ENCODE data around the gene FRMPD4. TPM values are rescaled to one million over a fixed set of nuclear protein-coding genes. Genes with fewer than 3 reads are reported as not detected.

The FRMPD4 gene
- total RNA-seq, 2 experiments from 2014 or later = not detected

DNA sequence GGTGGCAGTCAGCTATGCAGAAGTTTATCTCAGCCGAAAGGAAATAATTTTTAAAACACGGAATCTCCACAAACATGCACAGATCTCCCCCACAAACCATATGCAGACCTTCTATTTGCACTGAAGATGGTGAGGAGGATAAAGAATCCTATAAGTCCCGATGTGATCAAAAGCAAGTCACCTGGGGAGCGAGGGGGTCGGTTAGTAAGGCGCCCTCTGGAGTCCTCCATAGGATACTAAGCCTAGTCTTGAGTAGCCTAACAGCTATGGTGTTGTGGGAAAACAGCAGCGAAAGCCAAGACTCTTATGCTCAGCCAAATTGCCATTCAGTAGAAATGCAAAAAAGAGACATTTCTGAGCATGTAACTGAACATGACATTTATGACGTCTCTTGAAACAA, 210.9 kb downstream of the FRMPD4 start:
- ChIA-PET POLR2A (no interaction called here), CTCF (no interaction called here)
- no peaks in the 10 kb centered on the region for H3K9me3 Mint-ChIP-seq
- peaks cover 1% of the 10 kb centered on the region for H3K27me3 Mint-ChIP-seq
- no peak overlapping the region for H3K4me3 Mint-ChIP-seq
- ATAC-seq = no peak
- H3K4me1 Mint-ChIP-seq (ENCODE audit: low read depth) = no peaks in the 10 kb centered on the region
- H3K36me3 Mint-ChIP-seq (ENCODE audit: low read depth) = no peaks in the 10 kb centered on the region
- no peak for TF ChIP-seq CTCF (IDR thresholded peaks at IDR 0.05)
- intact Hi-C loops (cut with micrococcal nuclease) = no loop called here
- H3K27ac Mint-ChIP-seq = no peak overlapping the region
- DNase-seq = no peak

GRCh38 chrX:12352922-12353321, 214.6 kb downstream of the FRMPD4 start:
- DNase-seq = no peak
- ATAC-seq = no peak
- Mint-ChIP-seq H3K27me3 (peaks cover 1% of the 10 kb centered on the region), H3K36me3 (ENCODE audit: low read depth) (no peaks in the 10 kb centered on the region), H3K4me1 (ENCODE audit: low read depth) (no peaks in the 10 kb centered on the region), H3K27ac (no peak overlapping the region), H3K9me3 (no peaks in the 10 kb centered on the region), H3K4me3 (no peak overlapping the region)
- intact Hi-C loops (cut with micrococcal nuclease) = no loop called here
- POLR2A ChIA-PET = no interaction called here
- no peak for TF ChIP-seq CTCF (IDR thresholded peaks at IDR 0.05)
- CTCF ChIA-PET = no interaction called here

- no peak for DNase-seq
- ChIA-PET POLR2A (interaction anchor here (0.6 kb wide), 1 partner anchor 405 kb away, joined by 3 read pairs; no protein-coding TSS in a partner anchor), CTCF (no interaction called here)
- no peak overlapping the region for H3K27ac Mint-ChIP-seq
- intact Hi-C loops (cut with micrococcal nuclease) = no loop called here
- H3K27me3 Mint-ChIP-seq = peaks cover 2% of the 10 kb centered on the region
- no peak for TF ChIP-seq CTCF (IDR thresholded peaks at IDR 0.05)
- no peaks in the 10 kb centered on the region for H3K36me3 Mint-ChIP-seq (ENCODE audit: low read depth)
- ATAC-seq = no peak
- H3K4me1 Mint-ChIP-seq (ENCODE audit: low read depth) = no peaks in the 10 kb centered on the region
- H3K9me3 Mint-ChIP-seq = no peaks in the 10 kb centered on the region
- H3K4me3 Mint-ChIP-seq = no peak overlapping the region
Observed at GRCh38 chrX:12360383-12360782, 222.1 kb downstream of the FRMPD4 start.

DNA sequence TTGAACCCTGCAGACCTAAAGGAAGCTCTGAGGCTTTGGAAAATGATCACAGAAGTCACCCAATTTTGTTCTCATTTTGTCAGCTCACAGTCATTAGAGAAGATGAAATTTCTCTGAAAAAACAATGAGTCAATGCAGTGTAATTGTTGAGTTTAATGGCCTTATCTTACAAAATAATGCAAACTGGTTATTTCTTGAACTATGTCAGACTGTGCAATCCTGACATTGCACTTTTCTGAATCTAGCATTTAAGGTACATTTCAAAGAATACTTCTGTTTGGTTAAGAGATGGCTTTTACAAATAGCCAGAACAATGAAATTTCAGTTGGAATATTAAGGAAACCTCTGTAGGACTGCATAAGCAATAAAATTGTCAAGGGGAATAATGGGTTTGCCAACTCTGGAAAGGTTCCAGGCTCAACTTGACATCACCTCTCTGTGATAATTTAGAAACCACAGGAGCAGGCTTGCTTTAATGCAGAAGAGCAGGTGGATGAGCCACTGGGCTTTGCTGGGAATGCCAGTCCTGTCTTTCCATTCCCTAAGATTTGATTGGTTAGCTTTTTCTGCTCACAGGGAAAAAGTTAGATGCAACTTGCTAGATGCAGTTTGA, 222.8 kb downstream of the FRMPD4 start:
- Mint-ChIP-seq H3K27ac (no peak overlapping the region), H3K36me3 (ENCODE audit: low read depth) (no peaks in the 10 kb centered on the region), H3K27me3 (peaks cover 2% of the 10 kb centered on the region), H3K4me3 (no peak overlapping the region), H3K4me1 (ENCODE audit: low read depth) (no peaks in the 10 kb centered on the region), H3K9me3 (no peaks in the 10 kb centered on the region)
- TF ChIP-seq CTCF (IDR thresholded peaks at IDR 0.05) = no peak
- intact Hi-C loops (cut with micrococcal nuclease) = no loop called here
- POLR2A ChIA-PET = no interaction called here
- ATAC-seq = no peak
- CTCF ChIA-PET = no interaction called here
- no peak for DNase-seq

DNA sequence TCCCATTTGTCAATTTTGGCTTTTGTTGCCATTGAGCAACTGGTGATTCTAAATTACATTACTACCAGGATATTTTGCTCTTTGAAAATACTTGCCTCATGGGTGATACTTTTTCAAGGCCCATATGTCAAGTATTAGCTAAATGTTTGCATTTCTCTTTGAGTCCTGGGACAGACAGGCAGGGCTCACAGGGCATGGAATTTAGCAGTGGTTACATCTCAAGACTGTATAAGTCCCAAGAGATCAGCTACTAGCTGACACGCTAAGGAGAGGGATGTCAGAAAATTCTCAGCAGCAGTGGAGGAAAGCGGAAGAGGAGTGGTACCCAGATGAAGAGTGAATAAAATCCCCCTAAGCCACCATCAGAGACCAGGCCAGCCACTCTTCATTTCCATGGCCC, 224.9 kb downstream of the FRMPD4 start:
- Mint-ChIP-seq H3K9me3 (no peaks in the 10 kb centered on the region), H3K27me3 (peaks cover 2% of the 10 kb centered on the region), H3K36me3 (ENCODE audit: low read depth) (no peaks in the 10 kb centered on the region), H3K4me1 (ENCODE audit: low read depth) (no peaks in the 10 kb centered on the region), H3K4me3 (no peak overlapping the region), H3K27ac (no peak overlapping the region)
- intact Hi-C loops (cut with micrococcal nuclease) = no loop called here
- no peak for DNase-seq
- TF ChIP-seq CTCF (IDR thresholded peaks at IDR 0.05) = no peak
- POLR2A ChIA-PET = no interaction called here
- no peak for ATAC-seq
- CTCF ChIA-PET = no interaction called here

Measured in activated CD8-positive, alpha-beta T cell treated with anti-CD3 and anti-CD28 coated beads for 36 hours (primary cell).